ENCODE results near the gene VPS4B. TPM values are rescaled to one million over a fixed set of nuclear protein-coding genes. Genes with fewer than 3 reads are reported as not detected.

VPS4B gene
- total and polyA plus RNA-seq, 2 of the 8 experiments (the other 6 are each of a cell fraction or from before 2014, with no cell fraction given), result 7.2 to 45.3 TPM

DNA sequence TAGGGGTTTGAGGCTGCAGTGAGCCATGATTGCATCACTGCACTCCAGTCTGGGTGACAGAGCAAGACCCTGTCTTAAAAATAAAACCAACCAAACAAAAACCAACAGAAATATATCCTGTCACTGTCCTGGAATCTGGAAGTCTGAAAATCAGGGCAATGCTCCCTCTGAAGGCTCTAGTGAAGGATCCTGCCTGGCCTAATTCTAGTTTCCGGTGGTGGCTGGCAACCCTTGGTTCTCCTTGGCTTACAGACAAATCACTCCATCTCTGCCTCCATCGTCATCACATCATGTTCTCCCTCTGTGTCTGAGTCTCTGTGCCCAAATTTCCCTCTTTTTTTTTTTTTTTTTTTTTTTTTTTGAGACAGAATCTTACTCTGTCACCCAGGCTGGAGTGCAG is 15.9 kb upstream of the VPS4B start:
- no peak for FAIRE-seq
- POLR2A ChIA-PET (ENCODE audit: partially characterized antibody), result no interaction called here
- no peaks in the 10 kb centered on the region for H3K4me1 ChIP-seq (replicated peaks in 1 of 4; ENCODE audit: control insufficient read depth in 3 of 4, insufficient read depth in 4 of 4, low read length in 3 of 4)
- TF ChIP-seq CBX5 (IDR thresholded peaks at IDR 0.05; ENCODE audit: low read depth, low read length) (no peak), ASH2L (IDR thresholded peaks at IDR 0.05; ENCODE audit: low read length) (no peak), TCF12 (IDR thresholded peaks at IDR 0.05; ENCODE audit: low read depth, low read length) (no peak)

More for the DNA sequence above, 15.9 kb upstream of the VPS4B start:
- Histone ChIP-seq H2BK5ac (ENCODE audit: low read depth, low read length) (no peak overlapping the region), H2AK5ac (ENCODE audit: low read depth, low read length) (no peak overlapping the region), H2BK12ac (ENCODE audit: low read depth, low read length) (no peak overlapping the region), H3K23ac (ENCODE audit: insufficient read length) (no peak overlapping the region), H3K27me3 (replicated peaks in 1 of 4; ENCODE audit: control insufficient read depth in 3 of 4, extremely low read depth in 1 of 4, insufficient read depth in 3 of 4, low read length in 3 of 4) (no peaks in the 10 kb centered on the region), H3K4ac (replicated peaks; ENCODE audit: insufficient read length, low read depth, low read length) (no peak overlapping the region), H3K9ac (replicated peaks in 1 of 4; ENCODE audit: extremely low read depth in 1 of 4, low read depth in 3 of 4, low read length in 3 of 4) (no peak overlapping the region), H4K91ac (replicated peaks; ENCODE audit: insufficient read length, low read length) (no peak overlapping the region), H3K36me3 (ENCODE audit: control insufficient read depth in 2 of 4, insufficient read depth in 4 of 4, low read length in 3 of 4) (no peaks in the 10 kb centered on the region), H2BK15ac (ENCODE audit: low read length) (no peak overlapping the region), H2BK120ac (replicated peaks; ENCODE audit: low read depth, low read length) (no peak overlapping the region), H3K79me1 (ENCODE audit: low read depth, low read length) (no peaks in the 10 kb centered on the region), H4K20me1 (replicated peaks in 1 of 2; ENCODE audit: control insufficient read depth in 1 of 2, insufficient read depth in 2 of 2, low read length in 2 of 2) (no peaks in the 10 kb centered on the region), H3K79me2 (ENCODE audit: control insufficient read depth in 1 of 2, insufficient read depth in 2 of 2, low read length in 2 of 2) (no peaks in the 10 kb centered on the region), H4K5ac (ENCODE audit: insufficient read length, low read depth, low read length) (no peak overlapping the region), H4K8ac (ENCODE audit: extremely low read depth, insufficient read depth, low read length) (no peak overlapping the region), H2BK20ac (ENCODE audit: low read length) (no peak overlapping the region), H3K4me3 (ENCODE audit: extremely low read depth in 1 of 4, insufficient read depth in 2 of 4, low read depth in 3 of 4, low read length in 4 of 4) (no peak overlapping the region), H3K4me2 (ENCODE audit: insufficient read depth in 1 of 2, low read depth in 2 of 2, low read length in 2 of 2) (no peak overlapping the region), H2AFZ (ENCODE audit: low read length) (no peak overlapping the region), H3K56ac (replicated peaks; ENCODE audit: insufficient read length, low read depth, low read length) (no peak overlapping the region), H3K18ac (ENCODE audit: extremely low read depth, low read length) (no peak overlapping the region), H3K14ac (ENCODE audit: insufficient read length) (no peak overlapping the region), H3K23me2 (ENCODE audit: low read depth, low read length) (no peaks in the 10 kb centered on the region), H3K9me3 (ENCODE audit: insufficient read depth in 2 of 2, low read depth in 1 of 2, low read length in 1 of 2) (no peaks in the 10 kb centered on the region), H3K27ac (ENCODE audit: low read depth, low read length) (no peak overlapping the region)
- no peak for DNase-seq (ENCODE audit: low read depth in 1 of 2, low spot score in 2 of 2)
- WGBS, 2 experiments (ENCODE audit: extremely low coverage in 1 of 2, insufficient coverage in 1 of 2, insufficient read length in 1 of 2, insufficient replicate concordance in 2 of 2, low coverage in 1 of 2, low lambda C conversion rate in 2 of 2, missing lambda C conversion rate in 1 of 2), result 80% methylated on average over 2 of the region's 2 CpGs; no CpG with 5 or more reads in 1 of the 2 experiments
- CTCF ChIA-PET (ENCODE audit: partially characterized antibody), result interaction anchor here (0.6 to 4.6 kb wide), 43 partner anchors 8 to 723 kb away, joined by 3 to 35 read pairs (median 4); partner anchors contain the start of genes PHLPP1 and VPS4B

All from H1 (cell line).